Measurements from ENCODE around the gene PLCL1. TPM values are rescaled to one million over a fixed set of nuclear protein-coding genes. Genes with fewer than 3 reads are reported as not detected.

PLCL1 gene
- total and polyA plus RNA-seq, 8 donors, result 0.38 to 1.5 (median 0.73) TPM

- Histone ChIP-seq H3K36me3 (no peaks in the 10 kb centered on the region), H3K4me1 (no peaks in the 10 kb centered on the region), H3K27ac (no peak overlapping the region), H3K4me3 (no peak overlapping the region), H3K27me3 (no peaks in the 10 kb centered on the region), H3K9me3 (no peaks in the 10 kb centered on the region)
- WGBS, 2 donors, result 0 to 33% methylated on average over 1 of the region's 1 CpG
- no peak for DNase-seq
- ATAC-seq, result no peak
- no peak for FAIRE-seq
- TF ChIP-seq CTCF (IDR thresholded peaks at IDR 0.05), result no peak
- intact Hi-C loops (cut with DNase I), result no loop called here
Observed at GRCh38 chr2:198036029-198036879, 231.9 kb downstream of the PLCL1 start.

- TF ChIP-seq CTCF (IDR thresholded peaks at IDR 0.05), result no peak
- Histone ChIP-seq H3K27me3 (no peaks in the 10 kb centered on the region), H3K4me1 (no peaks in the 10 kb centered on the region), H3K4me3 (no peak overlapping the region), H3K36me3 (no peaks in the 10 kb centered on the region), H3K27ac (no peak overlapping the region), H3K9me3 (no peaks in the 10 kb centered on the region)
- FAIRE-seq, result no peak
- no peak for ATAC-seq
- intact Hi-C loops (cut with DNase I), result no loop called here
- 47 to 81% methylated on average over 2 of the region's 2 CpGs for WGBS, 2 donors
- DNase-seq, result no peak
Observed at GRCh38 chr2:198040835-198041234, 236.4 kb downstream of the PLCL1 start.

- ATAC-seq (no peak), FAIRE-seq (no peak), DNase-seq (no peak)
- intact Hi-C loops (cut with DNase I), result no loop called here
- no peaks in the 10 kb centered on the region for H3K9me3 ChIP-seq
- H3K27me3 ChIP-seq, result no peaks in the 10 kb centered on the region
- no peaks in the 10 kb centered on the region for H3K4me1 ChIP-seq
- no peak for TF ChIP-seq CTCF (IDR thresholded peaks at IDR 0.05)
- no peak overlapping the region for H3K27ac ChIP-seq
- WGBS, 2 donors, result 31 to 88% methylated on average over 1 of the region's 1 CpG
- H3K36me3 ChIP-seq, result no peaks in the 10 kb centered on the region
- no peak overlapping the region for H3K4me3 ChIP-seq
Observed at GRCh38 chr2:198042189-198042588, 237.8 kb downstream of the PLCL1 start.

GRCh38 chr2:198044777-198045176 is 240.4 kb downstream of the PLCL1 start:
- H3K27ac ChIP-seq, result no peak overlapping the region
- no peak for FAIRE-seq
- no peak for TF ChIP-seq CTCF (IDR thresholded peaks at IDR 0.05)
- ATAC-seq, result no peak
- intact Hi-C loops (cut with DNase I), result no loop called here
- H3K27me3 ChIP-seq, result no peaks in the 10 kb centered on the region
- no peak for DNase-seq
- 93 to 94% methylated on average over 2 of the region's 2 CpGs for WGBS, 2 donors
- H3K9me3 ChIP-seq, result no peaks in the 10 kb centered on the region
- no peaks in the 10 kb centered on the region for H3K36me3 ChIP-seq
- H3K4me1 ChIP-seq, result no peaks in the 10 kb centered on the region
- no peak overlapping the region for H3K4me3 ChIP-seq

- DNase-seq, result no peak
- H3K9me3 ChIP-seq, result no peaks in the 10 kb centered on the region
- no peaks in the 10 kb centered on the region for H3K27me3 ChIP-seq
- H3K36me3 ChIP-seq, result no peaks in the 10 kb centered on the region
- H3K4me1 ChIP-seq, result no peaks in the 10 kb centered on the region
- H3K27ac ChIP-seq, result no peak overlapping the region
- H3K4me3 ChIP-seq, result no peak overlapping the region
- intact Hi-C loops (cut with DNase I), result no loop called here
- ATAC-seq, result no peak
- no peak for FAIRE-seq
- no peak for TF ChIP-seq CTCF (IDR thresholded peaks at IDR 0.05)
Observed at GRCh38 chr2:198045227-198045626, 240.8 kb downstream of the PLCL1 start.
